ENCODE results near the gene TM7SF2. TPM values are rescaled to one million over a fixed set of nuclear protein-coding genes. Genes with fewer than 3 reads are reported as not detected.
A peak's percentile ranks its signal among the peaks of the same experiment; 100 is the strongest.

TM7SF2 gene
- polyA plus RNA-seq, 1 experiment: 10.3 TPM

DNA sequence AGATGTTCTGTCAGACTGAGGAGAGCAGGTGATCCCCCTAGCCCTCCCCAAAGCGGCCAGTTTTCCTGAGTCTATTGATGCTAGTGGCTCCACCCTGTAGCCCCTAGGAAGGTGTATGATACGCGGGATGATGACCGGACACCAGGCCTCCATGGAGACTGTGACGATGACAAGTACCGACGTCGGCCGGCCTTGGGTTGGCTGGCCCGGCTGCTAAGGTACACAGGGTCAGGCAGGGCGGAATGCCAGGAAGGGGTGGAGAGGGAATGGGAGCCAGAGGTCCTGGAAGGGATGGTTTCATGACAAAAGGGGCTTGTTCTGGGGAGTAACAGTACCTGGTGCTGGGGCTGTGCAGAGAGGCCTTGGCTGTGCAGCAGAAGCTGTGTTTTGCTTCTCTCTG is 24.5 kb upstream of the TM7SF2 start:
- CTCF ChIA-PET: no interaction called here

DNA sequence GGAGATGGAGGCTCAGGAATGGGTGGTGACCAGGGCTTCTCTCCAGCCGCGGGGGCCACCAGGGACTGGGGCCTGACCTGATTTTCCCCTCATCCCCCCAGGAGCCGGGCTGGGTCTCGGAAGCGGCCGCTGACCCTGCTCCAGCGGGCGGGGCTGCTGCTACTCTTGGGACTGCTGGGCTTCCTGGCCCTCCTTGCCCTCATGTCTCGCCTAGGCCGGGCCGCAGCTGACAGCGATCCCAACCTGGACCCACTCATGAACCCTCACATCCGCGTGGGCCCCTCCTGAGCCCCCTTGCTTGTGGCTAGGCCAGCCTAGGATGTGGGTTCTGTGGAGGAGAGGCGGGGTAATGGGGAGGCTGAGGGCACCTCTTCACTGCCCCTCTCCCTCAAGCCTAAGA is 23.8 kb upstream of the TM7SF2 start:
- TF ChIP-seq, protein P1, sequence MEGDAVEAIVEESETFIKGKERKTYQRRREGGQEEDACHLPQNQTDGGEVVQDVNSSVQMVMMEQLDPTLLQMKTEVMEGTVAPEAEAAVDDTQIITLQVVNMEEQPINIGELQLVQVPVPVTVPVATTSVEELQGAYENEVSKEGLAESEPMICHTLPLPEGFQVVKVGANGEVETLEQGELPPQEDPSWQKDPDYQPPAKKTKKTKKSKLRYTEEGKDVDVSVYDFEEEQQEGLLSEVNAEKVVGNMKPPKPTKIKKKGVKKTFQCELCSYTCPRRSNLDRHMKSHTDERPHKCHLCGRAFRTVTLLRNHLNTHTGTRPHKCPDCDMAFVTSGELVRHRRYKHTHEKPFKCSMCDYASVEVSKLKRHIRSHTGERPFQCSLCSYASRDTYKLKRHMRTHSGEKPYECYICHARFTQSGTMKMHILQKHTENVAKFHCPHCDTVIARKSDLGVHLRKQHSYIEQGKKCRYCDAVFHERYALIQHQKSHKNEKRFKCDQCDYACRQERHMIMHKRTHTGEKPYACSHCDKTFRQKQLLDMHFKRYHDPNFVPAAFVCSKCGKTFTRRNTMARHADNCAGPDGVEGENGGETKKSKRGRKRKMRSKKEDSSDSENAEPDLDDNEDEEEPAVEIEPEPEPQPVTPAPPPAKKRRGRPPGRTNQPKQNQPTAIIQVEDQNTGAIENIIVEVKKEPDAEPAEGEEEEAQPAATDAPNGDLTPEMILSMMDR (IDR thresholded peaks at IDR 0.05; ENCODE audit: low read depth, low read length): no peak
- H3K4me3 ChIP-seq (ENCODE audit: low read depth, low read length): no peak overlapping the region
- ChIA-PET CTCF (no interaction called here), POLR2A (no interaction called here)
- no peaks in the 10 kb centered on the region for H3K27me3 ChIP-seq (ENCODE audit: control insufficient read depth, insufficient read depth, low read length)
- no peak overlapping the region for H3K27ac ChIP-seq (ENCODE audit: low read depth, low read length)
- DNase-seq (ENCODE audit: low read depth, low spot score): no peak
- H3K9me3 ChIP-seq (ENCODE audit: control insufficient read depth, insufficient read depth, low read length): no peaks in the 10 kb centered on the region; the same call in 1 of the 2 replicates

More for the DNA sequence above, 24.5 kb upstream of the TM7SF2 start:
- POLR2A ChIA-PET: no interaction called here
- no peak overlapping the region for H3K27ac ChIP-seq (ENCODE audit: low read depth, low read length)
- H3K27me3 ChIP-seq (ENCODE audit: control insufficient read depth, insufficient read depth, low read length): no peaks in the 10 kb centered on the region
- TF ChIP-seq, protein P1 (IDR thresholded peaks at IDR 0.05; ENCODE audit: low read depth, low read length): no peak
- no peak overlapping the region for H3K4me3 ChIP-seq (ENCODE audit: low read depth, low read length)
- H3K9me3 ChIP-seq (ENCODE audit: control insufficient read depth, insufficient read depth, low read length): no peaks in the 10 kb centered on the region; the same call in 1 of the 2 replicates
- no peak for DNase-seq (ENCODE audit: low read depth, low spot score)

DNA sequence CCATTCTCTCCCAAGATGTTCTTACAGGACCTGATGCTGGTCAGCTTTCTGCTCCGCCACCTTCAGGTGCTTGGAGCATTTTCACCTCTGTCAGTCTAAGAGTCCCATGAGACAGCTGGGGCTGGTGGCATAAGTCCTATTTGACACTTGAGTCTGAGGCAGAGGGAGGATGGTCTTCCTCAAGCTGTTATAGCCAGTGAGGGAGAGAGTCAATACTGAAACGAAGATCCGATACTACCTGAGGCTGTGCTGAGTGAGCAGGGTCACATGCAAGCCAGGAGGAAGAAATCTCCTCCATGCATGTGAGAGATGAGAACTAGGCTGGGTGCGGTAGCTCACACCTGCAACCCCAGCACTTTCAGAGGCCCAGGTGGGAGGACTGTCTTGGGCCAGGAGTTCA is 22.1 kb upstream of the TM7SF2 start:
- ChIA-PET CTCF (interaction anchor here (1.1 to 1.6 kb wide), 2 partner anchors 77 to 243 kb away, joined by 3 read pairs; no protein-coding TSS in a partner anchor), POLR2A (interaction anchor here (0.7 kb wide), 1 partner anchor 83 kb away, joined by 6 read pairs; no protein-coding TSS in a partner anchor)
- DNase-seq (ENCODE audit: low read depth, low spot score): no peak
- TF ChIP-seq, protein P1 (IDR thresholded peaks at IDR 0.05; ENCODE audit: low read depth, low read length): no peak
- Histone ChIP-seq H3K27ac (ENCODE audit: low read depth, low read length) (no peak overlapping the region), H3K27me3 (ENCODE audit: control insufficient read depth, insufficient read depth, low read length) (no peaks in the 10 kb centered on the region), H3K9me3 (ENCODE audit: control insufficient read depth, insufficient read depth, low read length) (no peaks in the 10 kb centered on the region), H3K4me3 (ENCODE audit: low read depth, low read length) (no peak overlapping the region)

DNA sequence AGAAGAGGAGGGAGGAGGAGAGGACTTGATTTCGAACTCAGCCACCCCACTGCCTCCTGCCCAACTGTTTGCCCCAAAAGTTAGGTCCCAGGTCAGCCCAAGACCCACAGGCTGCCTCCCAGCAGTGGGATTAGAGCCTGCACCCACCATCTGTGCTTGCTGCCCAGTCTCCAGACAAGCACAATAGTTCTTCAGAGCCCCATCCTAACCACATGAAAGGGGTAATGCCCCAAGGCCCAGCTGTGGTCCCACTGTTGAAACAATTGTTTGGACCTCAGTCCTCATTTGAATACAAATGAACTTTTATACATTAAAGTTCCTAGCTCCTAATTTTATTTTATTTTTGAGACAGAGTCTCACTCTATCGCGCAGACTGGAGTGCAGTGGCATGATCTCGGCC is 21.0 kb upstream of the TM7SF2 start:
- no peaks in the 10 kb centered on the region for H3K27me3 ChIP-seq (ENCODE audit: control insufficient read depth, insufficient read depth, low read length)
- no peaks in the 10 kb centered on the region for H3K9me3 ChIP-seq (ENCODE audit: control insufficient read depth, insufficient read depth, low read length)
- no peak for DNase-seq (ENCODE audit: low read depth, low spot score)
- H3K27ac ChIP-seq (ENCODE audit: low read depth, low read length): no peak overlapping the region
- no peak overlapping the region for H3K4me3 ChIP-seq (ENCODE audit: low read depth, low read length)
- ChIA-PET CTCF (interaction anchor here (0.7 to 1.6 kb wide), 3 partner anchors 20 to 244 kb away, joined by 3 to 4 read pairs (median 3); no protein-coding TSS in a partner anchor), POLR2A (no interaction called here)
- TF ChIP-seq, protein P1 (IDR thresholded peaks at IDR 0.05; ENCODE audit: low read depth, low read length): no peak

DNA sequence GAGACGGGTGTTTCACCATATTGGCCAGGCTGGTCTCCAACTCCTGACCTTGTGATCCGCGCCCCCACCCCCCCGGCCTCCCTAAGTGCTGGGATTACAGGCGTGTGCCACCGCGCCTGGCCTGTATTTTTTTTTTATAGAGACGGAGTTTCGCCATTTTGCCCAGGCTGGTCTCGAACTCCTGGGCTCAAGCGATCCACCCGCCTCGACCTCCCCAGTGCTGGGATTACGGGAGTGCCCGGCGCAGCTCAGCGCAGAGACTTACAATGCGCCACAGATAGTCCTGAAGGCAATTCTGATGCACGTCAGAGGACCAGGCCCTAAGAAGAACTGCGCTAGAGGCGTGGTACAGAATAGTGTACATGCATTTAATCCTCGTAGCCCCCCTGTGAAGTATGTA is 16.2 kb upstream of the TM7SF2 start:
- CTCF ChIA-PET: interaction anchor here (0.7 to 2.0 kb wide), 2 partner anchors 15 to 22 kb away, joined by 3 to 5 read pairs; partner anchors contain the start of gene ZNHIT2
- POLR2A ChIA-PET: interaction anchor here (2.6 kb wide), 1 partner anchor 15 kb away, joined by 9 read pairs; no protein-coding TSS in a partner anchor
- H3K27me3 ChIP-seq (ENCODE audit: control insufficient read depth, insufficient read depth, low read length): no peaks in the 10 kb centered on the region
- peak overlapping the region; percentile 77 for H3K4me3 ChIP-seq (ENCODE audit: low read depth, low read length)
- no peak for DNase-seq (ENCODE audit: low read depth, low spot score)
- H3K9me3 ChIP-seq (ENCODE audit: control insufficient read depth, insufficient read depth, low read length): no peaks in the 10 kb centered on the region
- no peak overlapping the region for H3K27ac ChIP-seq (ENCODE audit: low read depth, low read length)
- TF ChIP-seq, protein P1 (IDR thresholded peaks at IDR 0.05; ENCODE audit: low read depth, low read length): no peak

All from AG04450 (cell line).